T-cell (primary cell): Measurements from ENCODE around the gene PDZRN3. TPM values are rescaled to one million over a fixed set of nuclear protein-coding genes. Genes with fewer than 3 reads are reported as not detected.

Source experiments
- ATAC-seq, 4 experiments: fragments of 200-7000 bp in 3 of 4; fragments of 150-1000 bp in 1 of 4; cut with Tn5 transposase; replicated peaks in 1 of 4; 1 replicate in 3 of 4; 2 replicates in 1 of 4; pipeline ENCODE4 v1.10.0; 2021; ENCODE audit warnings: moderate library complexity in 3 of 4, mild to moderate bottlenecking in 2 of 4, moderate number of reproducible peaks in 1 of 4
- CTCF ChIA-PET, 2 donors: fragments of 300-600 bp; sonication (Branson Sonifier 250); formaldehyde crosslinking; loops; one replicate each; lab custom pipeline; 2022; ENCODE audit warnings: antibody characterized with exemption in 2 of 2; lab: Charles Lee
- POLR2A ChIA-PET, 2 donors: fragments of 300-600 bp; sonication (Branson Sonifier 250); formaldehyde crosslinking; loops; one replicate each; lab custom pipeline; 2022; ENCODE audit warnings: antibody characterized with exemption in 2 of 2; lab: Charles Lee
- DNase-seq, 35 experiments: peaks; one replicate each; pipeline versions ENCODE4 v3.0.0 to v3.0.0-alpha.2; 2013 to 2023
- H3K27ac ChIP-seq: one replicate; pipeline ENCODE4 v1.5.1; 2013; ENCODE audit warnings: low read length
- H3K27me3 ChIP-seq, 2 experiments: replicated peaks in 1 of 2; 1 replicate in 1 of 2; 2 replicates in 1 of 2; pipeline versions ENCODE4 v1.6.1 to v1.7.0; 2013; ENCODE audit warnings: low read length in 1 of 2, mixed read lengths in 1 of 2; ENCODE audit not compliant: control insufficient read depth in 2 of 2, insufficient read depth in 2 of 2; ENCODE audit errors: extremely low read depth in 1 of 2
- H3K36me3 ChIP-seq, 2 donors: 1 replicate in 1 of 2; 2 replicates in 1 of 2; pipeline versions ENCODE4 v1.6.1 to v1.7.0; 2013; ENCODE audit warnings: low read length in 1 of 2; ENCODE audit not compliant: control insufficient read depth in 2 of 2, insufficient read depth in 1 of 2; ENCODE audit errors: extremely low read depth in 1 of 2
- H3K4me1 ChIP-seq, 2 experiments: 1 replicate in 1 of 2; 2 replicates in 1 of 2; pipeline versions ENCODE4 v1.6.1 to v1.7.0; 2013; ENCODE audit warnings: low read length in 2 of 2, mixed read lengths in 1 of 2; ENCODE audit not compliant: insufficient read depth in 2 of 2, control insufficient read depth in 1 of 2; ENCODE audit errors: extremely low read depth in 1 of 2
- H3K4me3 ChIP-seq, 2 donors: 1 replicate in 1 of 2; 2 replicates in 1 of 2; pipeline versions ENCODE4 v1.5.1 to v1.7.0; 2013; ENCODE audit warnings: mild to moderate bottlenecking in 2 of 2, low read length in 1 of 2, moderate library complexity in 1 of 2; ENCODE audit not compliant: control insufficient read depth in 1 of 2; ENCODE audit errors: extremely low read depth in 1 of 2
- H3K9me3 ChIP-seq: 2 replicates; pipeline ENCODE4 v1.7.0; 2013
- H3K27ac Mint-ChIP-seq, 2 donors: one replicate each; pipeline ENCODE4 v1.8.0; 2020 to 2021; ENCODE audit warnings: mild to moderate bottlenecking in 2 of 2, mixed read lengths in 2 of 2
- H3K27me3 Mint-ChIP-seq, 2 donors: one replicate each; pipeline ENCODE4 v1.8.0; 2021 to 2022; ENCODE audit warnings: mixed read lengths in 2 of 2
- H3K36me3 Mint-ChIP-seq: one replicate; pipeline ENCODE4 v1.8.0; 2021; ENCODE audit warnings: mixed read lengths
- H3K4me1 Mint-ChIP-seq, 3 donors: one replicate each; pipeline ENCODE4 v1.8.0; 2020 to 2022; ENCODE audit warnings: mixed read lengths in 3 of 3, mild to moderate bottlenecking in 1 of 3
- H3K4me3 Mint-ChIP-seq, 3 donors: one replicate each; pipeline ENCODE4 v1.8.0; 2020 to 2022; ENCODE audit warnings: mild to moderate bottlenecking in 3 of 3, mixed read lengths in 3 of 3, moderate library complexity in 3 of 3
- H3K9me3 Mint-ChIP-seq, 3 donors: one replicate each; pipeline ENCODE4 v1.8.0; 2020 to 2022; ENCODE audit warnings: mixed read lengths in 3 of 3
- WGBS: methylation state at CpG from one replicate; pipeline ENCODE4 v1.1.5; 2013; ENCODE audit warnings: missing lambda C conversion rate; ENCODE audit not compliant: insufficient coverage; 5-methylcytosine and 5-hydroxymethylcytosine counted together
- total RNA-seq, 35 experiments: library from RNA in 6 of 35; stranded (reverse) in 6 of 35; fragments of 120-200 nt in 1 of 35; gene quantifications; one replicate each; pipeline versions ENCODE4 v1.2.1 to v1.2.4 and lab custom pipeline; 2013 to 2026

PDZRN3 gene
- total RNA-seq, 5 donors from 2014 or later (not counting 1 experiment from before 2014, with no cell fraction given) = 0.16 to 0.73 (median 0.18) TPM; not detected in 2

DNA sequence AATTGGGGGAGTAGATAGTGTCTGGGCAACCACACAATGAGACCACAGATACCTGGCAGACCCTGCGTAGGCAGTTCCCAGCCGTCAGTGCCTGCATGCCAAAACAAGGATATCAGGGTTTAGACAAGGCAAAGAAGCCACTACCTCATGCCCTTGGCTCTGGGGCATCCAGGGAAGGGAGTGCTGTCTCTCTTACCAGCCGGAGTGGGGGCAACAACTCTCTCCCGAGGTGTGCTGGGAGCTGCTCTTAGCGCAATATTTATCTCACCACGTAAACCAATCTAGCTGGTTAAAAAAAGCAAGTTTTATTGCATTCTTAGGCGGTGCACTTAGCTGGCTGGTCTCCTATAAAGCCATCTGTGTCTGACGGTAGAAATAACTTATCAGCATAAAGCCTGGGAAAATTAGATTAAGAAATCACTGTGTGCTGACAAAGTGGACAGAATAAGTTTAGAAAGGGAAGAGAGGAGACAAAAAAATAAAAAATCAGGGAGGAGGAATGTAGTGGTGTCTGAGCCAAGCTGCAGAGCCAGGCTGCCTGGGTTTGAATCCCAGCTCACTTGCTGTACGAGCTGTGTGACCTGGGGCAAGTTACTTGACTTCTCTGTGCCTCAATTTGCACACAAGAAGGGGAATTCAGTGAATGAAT is 273.2 kb downstream of the PDZRN3 start:
- no peak overlapping the region for H3K27ac ChIP-seq
- H3K36me3 Mint-ChIP-seq = no peaks in the 10 kb centered on the region
- no peak for ATAC-seq
- H3K4me1 ChIP-seq = no peaks in the 10 kb centered on the region
- POLR2A ChIA-PET = no interaction called here
- H3K4me3 Mint-ChIP-seq = no peak overlapping the region
- peaks cover 8 to 11% of the 10 kb centered on the region in 2 donors for H3K27me3 Mint-ChIP-seq
- H3K9me3 Mint-ChIP-seq = peaks cover 0 to 3% (median 0%) of the 10 kb centered on the region in 3 donors
- no peak overlapping the region for H3K27ac Mint-ChIP-seq
- no peaks in the 10 kb centered on the region for H3K4me1 Mint-ChIP-seq
- no peak for DNase-seq
- no peaks in the 10 kb centered on the region for H3K9me3 ChIP-seq
- peaks cover 0 to 4% of the 10 kb centered on the region in 2 experiments for H3K27me3 ChIP-seq
- no peaks in the 10 kb centered on the region for H3K36me3 ChIP-seq
- 76% methylated on average over 8 of the region's 9 CpGs for WGBS
- no peak overlapping the region for H3K4me3 ChIP-seq
- CTCF ChIA-PET = no interaction called here

GRCh38 chr3:73350996-73351395 is 273.7 kb downstream of the PDZRN3 start:
- H3K36me3 Mint-ChIP-seq = no peaks in the 10 kb centered on the region
- H3K4me1 ChIP-seq = no peaks in the 10 kb centered on the region
- POLR2A ChIA-PET = no interaction called here
- H3K4me1 Mint-ChIP-seq = no peaks in the 10 kb centered on the region
- H3K27me3 Mint-ChIP-seq = peaks cover 8 to 11% of the 10 kb centered on the region in 2 donors
- no peak overlapping the region for H3K27ac ChIP-seq
- H3K4me3 Mint-ChIP-seq = no peak overlapping the region
- no peaks in the 10 kb centered on the region for H3K9me3 ChIP-seq
- no peaks in the 10 kb centered on the region for H3K9me3 Mint-ChIP-seq
- no peak for DNase-seq
- 88% methylated on average over 2 of the region's 6 CpGs for WGBS
- H3K27ac Mint-ChIP-seq = no peak overlapping the region
- CTCF ChIA-PET = no interaction called here
- peaks cover 0 to 4% of the 10 kb centered on the region in 2 experiments for H3K27me3 ChIP-seq
- H3K36me3 ChIP-seq = no peaks in the 10 kb centered on the region
- ATAC-seq = no peak
- no peak overlapping the region for H3K4me3 ChIP-seq

GRCh38 chr3:73349657-73350056 is 275.1 kb downstream of the PDZRN3 start:
- Histone ChIP-seq H3K36me3 (no peaks in the 10 kb centered on the region), H3K9me3 (no peaks in the 10 kb centered on the region), H3K4me3 (no peak overlapping the region), H3K4me1 (no peaks in the 10 kb centered on the region), H3K27me3 (peaks cover 0 to 4% of the 10 kb centered on the region in 2 experiments), H3K27ac (no peak overlapping the region)
- H3K9me3 Mint-ChIP-seq = no peaks in the 10 kb centered on the region
- 90% methylated on average over 2 of the region's 4 CpGs for WGBS
- H3K4me3 Mint-ChIP-seq = no peak overlapping the region
- DNase-seq = no peak
- ATAC-seq = no peak
- ChIA-PET POLR2A (no interaction called here), CTCF (no interaction called here)
- H3K4me1 Mint-ChIP-seq = no peaks in the 10 kb centered on the region
- peaks cover 9 to 11% of the 10 kb centered on the region in 2 donors for H3K27me3 Mint-ChIP-seq
- no peaks in the 10 kb centered on the region for H3K36me3 Mint-ChIP-seq
- H3K27ac Mint-ChIP-seq = no peak overlapping the region

DNA sequence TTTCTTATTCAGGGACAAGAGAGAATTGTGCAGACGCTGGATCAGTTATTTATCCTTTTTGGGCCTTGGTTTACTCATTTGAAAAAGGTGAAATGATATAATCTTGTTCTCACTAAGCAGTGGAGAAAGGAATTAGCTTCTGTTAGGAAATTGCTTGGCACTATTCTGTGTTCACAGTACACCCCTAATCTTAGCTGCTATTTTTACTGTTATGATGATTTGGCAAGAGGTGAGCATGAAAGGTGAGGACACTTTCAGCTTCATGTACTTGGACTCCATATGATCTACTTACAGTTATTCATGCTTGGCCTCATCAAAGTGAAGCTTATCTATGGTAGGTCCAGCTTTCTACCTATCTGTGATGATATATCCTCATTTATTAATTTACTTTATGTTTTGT is 282.7 kb downstream of the PDZRN3 start:
- Histone ChIP-seq H3K4me1 (no peaks in the 10 kb centered on the region), H3K9me3 (no peaks in the 10 kb centered on the region), H3K27ac (no peak overlapping the region), H3K36me3 (no peaks in the 10 kb centered on the region), H3K27me3 (no peaks in the 10 kb centered on the region), H3K4me3 (no peak overlapping the region)
- ChIA-PET POLR2A (interaction anchor here in 1 of 2 donors (0.6 kb wide), 1 partner anchor 229 kb away, joined by 3 read pairs; no protein-coding TSS in a partner anchor), CTCF (no interaction called here)
- ATAC-seq = no peak
- Mint-ChIP-seq H3K27ac (no peak overlapping the region), H3K4me1 (no peaks in the 10 kb centered on the region), H3K27me3 (peaks cover 3 to 8% of the 10 kb centered on the region in 2 donors), H3K9me3 (peaks cover 0 to 9% (median 0%) of the 10 kb centered on the region in 3 donors), H3K36me3 (no peaks in the 10 kb centered on the region), H3K4me3 (no peak overlapping the region)
- no CpG with 5 or more reads among the region's 1 CpG for WGBS
- no peak for DNase-seq

GRCh38 chr3:73341272-73341935 is 283.3 kb downstream of the PDZRN3 start:
- Mint-ChIP-seq H3K4me3 (no peak overlapping the region), H3K9me3 (peaks cover 0 to 9% (median 0%) of the 10 kb centered on the region in 3 donors), H3K36me3 (no peaks in the 10 kb centered on the region), H3K27ac (no peak overlapping the region), H3K4me1 (no peaks in the 10 kb centered on the region), H3K27me3 (peaks cover 3 to 9% of the 10 kb centered on the region in 2 donors)
- WGBS = 61% methylated on average over 3 of the region's 3 CpGs
- H3K36me3 ChIP-seq = no peaks in the 10 kb centered on the region
- DNase-seq = no peak
- H3K27me3 ChIP-seq = no peaks in the 10 kb centered on the region
- H3K9me3 ChIP-seq = no peaks in the 10 kb centered on the region
- no peak for ATAC-seq
- no peak overlapping the region for H3K4me3 ChIP-seq
- POLR2A ChIA-PET = no interaction called here
- no peak overlapping the region for H3K27ac ChIP-seq
- CTCF ChIA-PET = no interaction called here
- no peaks in the 10 kb centered on the region for H3K4me1 ChIP-seq

DNA sequence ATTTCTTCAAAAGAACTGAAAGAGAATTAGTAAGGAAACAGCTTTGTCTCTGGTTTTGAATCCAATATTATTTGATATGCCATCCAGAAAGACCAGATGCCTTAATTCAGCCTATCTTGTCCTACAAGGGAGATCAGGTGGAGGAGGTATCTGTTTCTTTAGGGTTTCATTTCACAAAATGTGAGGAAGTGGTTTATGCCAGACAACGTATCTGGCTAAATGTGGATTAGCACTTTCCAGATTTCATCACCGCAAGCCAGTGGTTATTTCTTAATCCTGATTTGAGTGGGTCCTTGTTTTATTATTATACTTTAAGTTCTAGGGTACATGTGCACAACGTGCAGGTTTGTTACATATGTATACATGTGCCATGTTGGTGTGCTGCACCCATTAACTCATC is 292.2 kb downstream of the PDZRN3 start:
- Mint-ChIP-seq H3K4me3 (no peak overlapping the region), H3K9me3 (peaks cover 0 to 10% (median 4%) of the 10 kb centered on the region in 3 donors), H3K27ac (no peak overlapping the region), H3K4me1 (no peaks in the 10 kb centered on the region), H3K36me3 (no peaks in the 10 kb centered on the region), H3K27me3 (peaks cover 0 to 5% of the 10 kb centered on the region in 2 donors)
- no peak for DNase-seq
- POLR2A ChIA-PET = no interaction called here
- ATAC-seq = no peak
- no peaks in the 10 kb centered on the region for H3K36me3 ChIP-seq
- CTCF ChIA-PET = no interaction called here
- no peaks in the 10 kb centered on the region for H3K9me3 ChIP-seq
- no peak overlapping the region for H3K4me3 ChIP-seq
- 0% methylated on average over 1 of the region's 3 CpGs for WGBS
- H3K27me3 ChIP-seq = no peaks in the 10 kb centered on the region
- no peaks in the 10 kb centered on the region for H3K4me1 ChIP-seq
- no peak overlapping the region for H3K27ac ChIP-seq
